Ramos (cell line): ENCODE results near the gene POLD3.
"Not testable (repeated sequence)": the region's sequence is repeated elsewhere in the genome, so short reads cannot be mapped to it uniquely, and the experiment has no call there.

Experiments used
- in situ Hi-C: fragments of 300-500 bp; cut with MboI; formaldehyde crosslinking; loops from one replicate; pipeline ENCODE4 v1.14.3; 2022; ENCODE audit warnings: low sequenced_read_pairs; ENCODE audit not compliant: unreplicated experiment

POLD3 gene

DNA sequence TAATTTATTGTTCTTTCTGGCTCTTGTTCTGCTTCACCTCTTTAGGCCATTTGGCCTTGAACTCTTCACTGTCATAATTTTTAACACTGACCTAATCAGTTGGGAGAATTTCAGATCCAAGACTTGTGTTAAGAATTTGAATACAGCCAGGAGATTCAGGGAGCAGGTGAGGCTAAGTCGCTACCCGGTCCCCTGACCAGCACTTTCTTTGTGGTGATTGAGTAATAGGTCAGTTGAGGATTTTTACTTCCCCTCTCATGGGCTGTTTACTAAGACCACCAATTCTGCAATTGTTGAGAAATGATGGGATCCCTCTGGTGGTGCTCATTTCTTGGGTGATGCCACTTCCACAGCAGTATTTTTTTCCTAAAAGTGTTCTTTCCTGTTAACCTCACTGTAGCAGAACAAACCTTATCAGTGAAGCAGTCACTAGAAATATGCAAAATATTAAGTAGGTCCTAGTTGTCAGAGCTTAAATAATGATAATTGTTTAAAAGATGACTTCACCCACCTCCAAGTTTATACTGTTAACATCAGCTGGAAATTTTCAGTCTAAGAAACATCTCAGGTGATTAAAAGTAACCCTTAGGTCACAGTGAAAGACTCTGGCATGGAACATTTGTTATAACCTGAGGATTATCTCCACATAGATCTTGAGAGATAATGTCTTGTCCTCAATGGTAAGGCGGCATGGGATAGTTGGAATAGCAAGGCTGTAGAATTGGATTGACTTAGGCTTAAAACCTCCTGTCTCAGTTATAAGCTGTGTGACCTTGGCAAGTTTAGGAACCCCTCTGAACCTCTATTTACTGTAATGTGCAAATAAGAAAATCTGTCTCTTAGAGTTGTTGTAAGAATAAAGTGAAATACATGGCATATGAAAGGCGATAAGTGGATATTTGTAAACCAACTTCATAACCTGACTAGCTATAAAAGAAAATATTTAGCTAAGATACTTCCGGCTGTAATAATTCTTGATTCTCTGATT is 41.3 kb downstream of the POLD3 start:
- in situ Hi-C loops, result no loop called here

DNA sequence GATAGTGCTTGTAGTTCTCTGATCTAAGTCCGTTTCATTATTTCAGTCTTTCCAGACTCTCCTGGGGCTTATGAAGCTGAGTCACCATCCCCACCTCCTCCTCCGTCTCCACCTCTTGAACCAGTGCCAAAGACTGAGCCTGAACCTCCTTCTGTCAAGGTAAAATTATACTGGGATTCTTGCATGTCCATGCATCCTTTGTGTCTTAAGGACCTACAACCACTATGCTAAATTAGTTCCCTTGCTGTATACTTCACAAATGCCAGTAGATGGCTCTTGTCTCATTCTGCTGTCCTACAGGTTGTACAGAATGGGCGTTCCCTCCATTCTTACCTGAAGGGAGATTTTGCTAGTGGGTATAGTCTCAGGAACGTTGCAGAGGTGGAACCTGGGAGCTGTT is 42.2 kb downstream of the POLD3 start:
- in situ Hi-C loops, result no loop called here

DNA sequence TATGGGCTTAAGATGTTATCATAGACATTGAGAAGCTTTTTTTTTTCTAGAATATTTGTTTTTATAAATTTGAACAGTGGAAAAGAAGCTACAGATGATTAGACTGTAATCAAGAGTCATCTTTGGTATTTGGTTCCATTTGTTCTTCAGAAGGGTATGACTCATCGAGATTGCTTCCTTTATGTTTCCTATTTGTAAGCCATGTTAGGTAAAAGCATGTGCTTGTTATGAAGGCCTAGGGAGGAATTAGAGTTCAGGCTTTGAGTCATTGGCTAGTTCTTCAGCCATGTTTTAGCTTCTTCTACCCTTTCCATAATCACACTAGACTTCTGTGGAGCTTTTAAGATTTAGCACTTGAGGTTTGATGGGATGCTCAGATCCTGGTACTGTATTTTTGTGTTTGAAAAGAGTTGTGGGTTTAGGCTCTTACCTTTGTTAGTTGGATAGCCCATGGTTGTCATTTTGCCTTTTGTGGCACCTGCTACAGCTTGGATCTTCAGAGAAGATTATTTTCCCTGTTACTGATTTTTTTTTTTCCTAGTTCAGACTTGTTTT is 44.3 kb downstream of the POLD3 start:
- in situ Hi-C loops, result no loop called here

DNA sequence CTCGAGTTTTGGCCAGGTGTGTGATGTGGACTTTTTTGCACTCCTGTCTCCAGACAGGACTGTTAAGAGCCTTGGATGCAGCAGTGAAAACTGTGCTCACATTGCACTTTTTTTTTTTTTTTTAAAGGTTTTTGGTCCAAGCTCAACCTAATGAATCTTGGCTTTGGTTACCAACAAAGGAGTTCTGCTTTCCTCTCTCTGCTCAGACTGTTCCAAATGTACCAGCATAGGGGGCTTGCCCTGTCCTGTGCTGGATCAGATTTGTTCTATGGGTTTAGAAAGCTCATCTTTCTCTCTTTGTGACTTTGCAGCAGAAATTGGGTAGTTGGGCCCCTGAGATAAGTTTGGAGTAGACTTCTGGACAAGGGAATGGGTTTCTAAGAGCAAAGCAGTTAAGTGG is 45.3 kb downstream of the POLD3 start:
- in situ Hi-C loops, result no loop called here

DNA sequence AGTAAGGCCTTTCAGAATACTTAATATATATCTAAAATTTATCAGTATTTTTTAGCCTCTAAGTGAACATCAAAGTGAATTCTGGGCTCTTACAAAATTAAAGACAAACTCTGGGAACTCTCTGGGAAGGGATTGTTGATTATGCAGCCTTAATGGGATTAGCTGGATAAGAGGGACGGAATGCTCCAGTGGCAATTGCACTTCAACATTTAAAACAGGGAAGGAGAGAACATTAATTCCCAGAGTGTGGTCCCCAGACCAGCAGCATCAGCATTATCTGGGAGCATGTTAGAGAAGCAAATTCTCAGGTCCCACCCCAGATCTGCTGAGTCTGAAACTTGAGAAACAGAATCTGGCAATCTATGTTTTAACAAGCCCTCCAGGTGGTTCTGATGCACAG is 46.5 kb downstream of the POLD3 start:
- in situ Hi-C loops, result no loop called here

DNA sequence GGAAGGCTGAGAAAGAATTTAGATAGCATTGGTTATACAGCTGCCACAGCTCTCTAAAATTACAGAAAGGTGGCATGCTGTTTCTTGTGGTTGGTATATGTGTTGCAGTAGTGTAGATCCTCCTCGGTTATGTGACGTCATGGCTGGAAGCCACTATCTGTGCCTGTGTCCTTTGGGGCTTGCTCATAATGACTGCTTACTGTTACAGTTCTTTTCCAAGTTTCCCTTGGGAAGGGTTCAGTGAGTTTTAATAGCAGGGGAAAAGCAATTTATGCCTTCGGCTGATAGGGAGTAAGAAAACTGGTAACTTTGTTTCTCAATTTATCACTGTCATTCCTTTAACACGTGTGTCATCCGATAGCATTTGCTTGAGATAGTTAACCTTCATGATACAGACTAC is 47.2 kb downstream of the POLD3 start:
- in situ Hi-C loops, result no loop called here

DNA sequence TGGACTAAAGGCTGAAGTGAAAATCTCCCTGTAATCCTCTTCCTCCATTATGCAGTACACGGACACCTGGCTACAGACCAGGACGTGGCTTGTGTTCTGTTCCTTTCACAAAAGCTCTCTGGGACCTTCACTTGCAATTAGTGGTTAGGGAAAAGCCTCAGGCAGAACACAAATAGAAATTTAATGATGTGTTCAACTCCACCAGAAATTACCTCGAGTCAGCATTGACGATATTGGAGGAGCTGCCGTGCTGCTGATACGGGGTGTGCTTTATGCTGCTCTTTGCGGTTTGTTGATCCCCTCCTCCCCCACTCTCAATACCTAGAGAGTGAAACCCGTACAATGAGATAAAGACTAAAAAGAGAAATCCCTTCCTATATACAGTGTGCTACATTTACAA is 48.9 kb downstream of the POLD3 start:
- in situ Hi-C loops, result no loop called here

DNA sequence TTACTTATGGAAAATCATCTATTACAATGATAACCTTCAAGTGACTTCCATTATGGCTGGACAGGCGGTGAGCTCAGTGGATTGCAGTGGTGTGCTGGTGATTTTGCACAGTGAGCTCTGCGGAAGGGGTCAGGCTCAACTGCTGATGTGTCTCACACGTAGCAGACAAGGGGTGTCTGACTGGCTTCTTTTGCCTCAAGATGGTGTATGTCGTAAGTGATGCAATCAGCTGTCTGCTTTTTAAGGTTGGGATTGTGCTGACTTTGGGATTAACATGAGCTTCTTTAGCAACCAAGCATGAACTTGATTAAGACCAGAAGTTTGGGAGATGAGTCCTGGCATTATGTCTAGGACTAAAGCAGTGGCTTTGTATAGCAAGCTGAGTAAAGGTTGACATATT is 49.5 kb downstream of the POLD3 start:
- in situ Hi-C loops, result no loop called here

DNA sequence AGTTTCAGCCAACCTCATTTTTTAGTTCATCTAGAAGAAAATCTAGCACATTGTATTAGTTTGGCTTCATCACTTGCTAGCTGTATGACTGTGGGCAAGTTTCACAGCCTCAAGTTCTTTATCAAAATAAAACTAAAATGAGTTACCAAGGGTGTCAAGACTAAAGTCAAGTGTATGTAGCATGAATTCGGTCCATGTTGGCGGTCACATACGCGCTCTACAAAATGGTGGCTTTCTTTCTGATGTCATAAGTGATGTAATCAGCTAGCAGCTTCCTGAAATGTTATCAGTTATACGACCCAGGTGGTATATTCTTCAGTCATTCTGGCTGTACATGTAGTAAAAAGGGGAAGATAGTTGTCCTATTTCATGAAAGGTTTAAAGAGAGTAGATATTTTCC is 50.5 kb downstream of the POLD3 start:
- in situ Hi-C loops, result no loop called here

DNA sequence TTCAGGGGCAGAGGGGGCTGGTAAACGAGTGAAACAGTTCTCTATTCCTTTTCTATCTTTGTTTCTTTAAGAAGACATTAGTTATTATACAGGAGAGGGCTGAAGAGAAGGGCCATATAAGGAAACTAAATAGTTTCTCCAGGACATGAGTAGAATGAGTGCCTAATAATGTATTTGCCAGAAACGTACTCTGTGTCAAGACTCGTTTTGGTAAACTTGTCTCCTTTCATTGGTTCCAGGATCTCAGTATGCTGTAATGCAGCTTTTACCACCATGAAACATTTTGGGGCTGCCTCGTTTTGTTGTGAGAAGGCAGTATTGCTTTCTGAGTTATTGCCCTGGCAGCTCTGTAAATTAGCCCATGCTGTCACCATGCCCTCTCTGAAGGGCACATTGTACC is 51.7 kb downstream of the POLD3 start:
- in situ Hi-C loops, result no loop called here

DNA sequence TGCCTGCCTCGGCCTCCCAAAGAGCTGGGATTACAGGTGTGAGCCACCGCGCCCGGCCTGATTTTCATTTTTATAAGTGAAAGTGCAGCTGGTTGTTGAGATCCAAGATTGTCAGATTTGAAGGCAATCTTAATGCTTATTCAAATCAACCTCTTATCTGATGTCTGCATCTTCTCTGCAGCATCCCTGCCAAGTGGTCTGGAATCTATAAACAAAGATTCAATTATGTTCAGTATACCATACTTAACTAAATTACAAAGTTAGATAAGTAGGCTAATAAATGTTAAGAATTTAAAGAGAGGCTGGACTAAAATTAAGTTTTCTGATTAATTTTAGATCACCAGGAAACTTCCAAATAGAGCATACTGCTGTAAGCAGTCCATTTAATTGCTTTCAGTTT is 53.8 kb downstream of the POLD3 start:
- in situ Hi-C loops, result no loop called here

DNA sequence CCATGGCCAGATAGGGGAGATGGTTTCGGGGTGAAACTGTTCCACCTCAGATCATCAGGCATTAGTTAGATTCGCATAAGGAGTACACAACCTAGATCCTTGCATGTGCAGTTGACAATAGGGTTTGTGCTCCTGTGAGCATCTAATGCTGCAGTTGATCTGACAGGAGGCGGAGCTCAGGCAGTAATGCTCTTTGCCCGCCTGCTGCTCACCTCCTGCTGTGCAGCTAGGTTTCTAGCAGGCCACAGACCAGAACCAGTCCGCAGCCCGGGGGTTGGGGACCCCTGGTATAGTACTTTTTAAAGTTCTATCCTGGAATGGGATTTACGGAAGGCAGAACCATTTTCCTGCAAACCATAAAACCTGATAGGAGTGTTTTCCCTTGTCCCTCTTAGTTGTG is 54.6 kb downstream of the POLD3 start:
- in situ Hi-C loops, result no loop called here

DNA sequence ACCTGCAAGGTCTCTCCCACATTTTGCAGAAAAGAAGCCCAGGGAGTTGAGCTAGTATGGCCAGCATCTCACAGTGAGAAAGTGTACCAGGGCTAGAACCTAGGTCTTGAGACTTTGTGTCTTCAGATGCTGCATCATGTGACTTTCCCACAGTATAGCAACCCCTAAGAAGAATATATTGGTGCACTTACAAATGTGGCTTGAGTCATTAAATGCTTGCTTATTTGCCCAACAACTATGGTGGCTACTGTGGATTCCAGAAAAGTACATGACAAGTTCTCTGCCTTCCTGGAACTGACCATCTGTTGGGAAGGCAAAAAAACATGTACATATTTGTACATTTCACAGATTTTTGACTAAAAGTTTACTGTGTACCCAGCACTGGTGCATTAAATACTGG is 55.0 kb downstream of the POLD3 start:
- in situ Hi-C loops, result no loop called here

DNA sequence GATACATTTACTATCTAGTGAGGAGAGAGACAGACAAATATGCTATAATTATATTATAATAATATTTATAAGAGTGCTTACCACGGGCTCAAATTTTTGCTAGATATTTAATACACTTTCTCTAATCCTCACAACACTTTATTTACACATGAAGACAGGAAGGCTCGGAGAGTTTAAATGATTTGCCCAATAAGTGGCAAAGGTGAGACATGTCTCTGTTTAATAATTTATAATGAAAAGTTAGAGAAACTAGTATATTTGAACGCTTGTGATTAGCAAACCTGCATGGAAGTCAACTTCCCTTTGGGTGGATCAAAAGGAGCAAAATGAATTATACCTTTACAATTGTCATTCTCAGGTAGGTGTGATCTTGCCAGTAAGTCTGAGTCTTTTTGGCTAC is 55.4 kb downstream of the POLD3 start:
- in situ Hi-C loops, result no loop called here

DNA sequence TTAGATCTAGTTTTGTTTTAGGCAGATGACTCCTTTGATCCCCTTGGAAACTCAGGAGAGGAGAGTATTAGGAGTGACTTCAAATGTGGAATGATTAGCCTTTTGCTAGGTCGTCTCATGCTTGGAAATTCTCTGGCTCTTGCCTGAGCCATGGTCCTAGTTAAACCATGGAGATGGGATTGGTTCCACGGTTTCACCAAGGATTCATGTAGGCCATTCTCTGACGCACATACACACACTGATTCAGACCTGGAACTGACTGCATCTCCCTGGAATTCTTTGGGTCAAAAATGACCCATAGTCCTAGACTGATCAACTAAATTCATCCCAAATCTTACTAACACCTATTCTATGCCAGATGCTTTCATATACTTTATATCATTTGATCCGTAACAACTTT is 56.5 kb downstream of the POLD3 start:
- in situ Hi-C loops, result no loop called here

DNA sequence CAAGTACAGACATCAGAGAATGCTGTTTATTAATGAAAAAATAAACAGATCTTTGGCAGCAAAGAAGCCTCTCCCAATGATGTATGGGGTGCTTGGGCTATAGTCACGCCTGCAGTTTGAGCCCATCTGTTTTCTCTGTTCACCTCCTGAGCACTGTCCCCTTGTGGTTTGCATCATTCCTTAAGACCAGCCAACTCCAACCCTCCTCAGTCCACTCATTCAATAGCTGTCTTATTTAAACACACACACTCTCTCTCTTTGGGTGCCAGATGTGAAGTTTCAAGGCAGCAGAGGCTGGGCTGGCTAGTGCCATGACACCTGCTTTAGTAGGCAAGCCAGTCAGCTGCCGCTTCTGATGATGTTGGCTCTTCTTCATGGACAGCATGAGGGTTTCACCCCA is 58.1 kb downstream of the POLD3 start:
- in situ Hi-C loops, result no loop called here

DNA sequence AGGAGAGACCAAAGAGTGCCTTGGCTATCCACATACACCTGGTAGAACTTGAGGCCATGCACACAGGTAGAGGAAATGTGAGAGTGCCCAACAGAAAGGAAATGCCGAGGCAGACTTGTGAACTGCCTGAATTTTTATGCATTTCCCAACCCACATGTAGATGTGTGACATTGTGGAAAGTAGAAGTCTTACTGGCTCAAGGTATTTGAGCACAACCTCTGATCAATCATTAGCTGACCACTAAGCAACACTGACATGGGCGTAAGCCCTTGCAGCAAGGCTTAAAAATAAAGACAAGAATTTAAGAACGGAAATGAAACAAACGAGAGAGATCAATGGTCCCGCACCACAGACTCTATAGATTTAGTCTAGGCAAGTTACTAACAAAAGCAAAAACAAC is 62.6 kb downstream of the POLD3 start:
- in situ Hi-C loops, result no loop called here

DNA sequence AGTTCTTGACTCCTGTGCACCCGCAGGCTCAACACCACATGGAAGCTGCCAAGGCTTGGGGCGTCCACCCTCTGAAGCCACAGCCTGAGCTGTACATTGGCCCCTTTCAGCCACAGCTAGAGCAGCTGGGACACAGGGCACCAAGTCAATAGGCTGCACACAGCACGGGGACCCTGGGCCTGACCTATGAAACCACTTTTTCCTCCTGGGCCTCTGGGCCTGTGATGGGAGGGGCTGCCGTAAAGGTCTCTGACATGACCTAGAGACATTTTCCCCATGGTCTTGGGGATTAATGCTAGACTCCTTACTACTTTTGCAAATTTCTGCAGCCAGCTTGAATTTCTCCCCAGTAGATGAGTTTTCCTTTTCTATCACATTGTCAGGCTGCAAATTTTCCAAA is 66.7 kb downstream of the POLD3 start:
- in situ Hi-C loops, result not testable (repeated sequence)

DNA sequence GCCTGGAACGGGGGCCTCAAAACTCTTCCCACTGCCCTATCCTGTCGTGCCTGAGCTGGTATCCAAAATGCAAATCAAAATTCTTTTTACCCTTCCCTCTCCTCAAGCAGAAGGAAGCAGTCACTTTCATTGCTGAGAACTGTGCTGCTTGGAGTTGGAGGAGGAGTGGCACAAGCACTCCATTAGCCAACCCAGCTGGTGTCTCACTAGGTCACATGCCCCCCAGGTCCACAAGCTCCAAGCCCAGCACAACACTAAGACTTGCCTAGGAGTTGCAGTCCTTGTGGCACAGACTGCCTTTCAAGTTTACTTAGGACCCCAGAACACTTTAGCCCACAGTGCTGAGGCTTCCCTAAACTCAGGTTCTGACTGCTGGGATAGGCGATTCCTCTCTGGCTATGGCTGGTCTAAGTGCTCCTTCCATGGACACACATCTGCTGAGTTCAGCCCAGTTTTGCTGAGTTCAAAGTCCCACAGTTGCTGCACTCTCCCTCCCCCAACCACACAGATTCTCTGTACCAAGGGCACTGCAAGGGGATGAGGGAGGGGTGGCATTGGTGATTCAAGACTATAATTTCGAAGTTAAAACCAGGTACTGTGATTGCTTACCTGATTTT is 70.2 kb downstream of the POLD3 start:
- in situ Hi-C loops, result no loop called here

DNA sequence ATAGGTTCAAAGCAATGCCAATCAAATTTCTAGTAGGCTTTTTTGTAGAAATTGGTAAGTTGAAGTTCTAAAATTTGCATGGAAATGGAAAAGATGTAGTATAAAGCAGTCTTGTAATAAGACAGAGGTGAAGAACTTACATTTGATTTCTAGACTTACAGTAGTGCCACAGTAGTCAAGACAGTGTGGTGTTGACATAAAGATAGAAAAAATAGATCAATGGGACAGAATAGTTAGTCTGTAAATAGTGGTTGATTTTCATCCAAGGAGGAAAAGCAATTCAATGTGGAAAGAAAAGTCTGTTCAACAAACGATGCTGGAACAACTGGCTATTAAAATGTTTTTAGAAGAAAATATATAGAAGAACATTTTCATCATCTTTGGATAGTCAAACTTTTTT is 70.9 kb downstream of the POLD3 start:
- in situ Hi-C loops, result no loop called here
